Pons (tissue), 1 donor: Measurements from ENCODE around the gene NABP1.

ENCODE experiments used
- DNase-seq: peaks from one replicate; pipeline ENCODE4 v3.0.0-alpha.2; 2016; ENCODE audit warnings: low spot score

NABP1 gene

GRCh38 chr2:191707542-191707941 lies 29.6 kb downstream of the NABP1 start:
- DNase-seq, result no peak

GRCh38 chr2:191710411-191710900 lies 32.5 kb downstream of the NABP1 start:
- no peak for DNase-seq

GRCh38 chr2:191711621-191712020 lies 33.7 kb downstream of the NABP1 start:
- no peak for DNase-seq

GRCh38 chr2:191713837-191714236 lies 35.9 kb downstream of the NABP1 start:
- DNase-seq, result no peak

- DNase-seq, result no peak
Measured at GRCh38 chr2:191714925-191715324, 37.0 kb downstream of the NABP1 start.

GRCh38 chr2:191715471-191715870 lies 37.5 kb downstream of the NABP1 start:
- DNase-seq, result no peak

- no peak for DNase-seq
Measured at GRCh38 chr2:191719261-191719660, 41.3 kb downstream of the NABP1 start.

GRCh38 chr2:191719938-191720337 lies 42.0 kb downstream of the NABP1 start:
- no peak for DNase-seq

GRCh38 chr2:191721331-191721730 lies 43.4 kb downstream of the NABP1 start:
- DNase-seq, result no peak

- no peak for DNase-seq
Measured at GRCh38 chr2:191724015-191724414, 46.1 kb downstream of the NABP1 start.

GRCh38 chr2:191728750-191729624 lies 51.1 kb downstream of the NABP1 start:
- no peak for DNase-seq

GRCh38 chr2:191730263-191730662 lies 52.3 kb downstream of the NABP1 start:
- DNase-seq, result no peak
